DMS 273 (cell line): Measurements from ENCODE around the gene ADARB1.

Source experiments
- DNase-seq: peaks from one replicate; lab custom pipeline; 2025; ENCODE audit not compliant: unreplicated experiment; lab: John Stamatoyannopoulos, UW

Gene ADARB1

GRCh38 chr21:45220714-45221490, 146.5 kb downstream of the ADARB1 start:
- no peak for DNase-seq

- DNase-seq, result no peak
Observed at GRCh38 chr21:45222001-45222400, 147.6 kb downstream of the ADARB1 start.

DNA sequence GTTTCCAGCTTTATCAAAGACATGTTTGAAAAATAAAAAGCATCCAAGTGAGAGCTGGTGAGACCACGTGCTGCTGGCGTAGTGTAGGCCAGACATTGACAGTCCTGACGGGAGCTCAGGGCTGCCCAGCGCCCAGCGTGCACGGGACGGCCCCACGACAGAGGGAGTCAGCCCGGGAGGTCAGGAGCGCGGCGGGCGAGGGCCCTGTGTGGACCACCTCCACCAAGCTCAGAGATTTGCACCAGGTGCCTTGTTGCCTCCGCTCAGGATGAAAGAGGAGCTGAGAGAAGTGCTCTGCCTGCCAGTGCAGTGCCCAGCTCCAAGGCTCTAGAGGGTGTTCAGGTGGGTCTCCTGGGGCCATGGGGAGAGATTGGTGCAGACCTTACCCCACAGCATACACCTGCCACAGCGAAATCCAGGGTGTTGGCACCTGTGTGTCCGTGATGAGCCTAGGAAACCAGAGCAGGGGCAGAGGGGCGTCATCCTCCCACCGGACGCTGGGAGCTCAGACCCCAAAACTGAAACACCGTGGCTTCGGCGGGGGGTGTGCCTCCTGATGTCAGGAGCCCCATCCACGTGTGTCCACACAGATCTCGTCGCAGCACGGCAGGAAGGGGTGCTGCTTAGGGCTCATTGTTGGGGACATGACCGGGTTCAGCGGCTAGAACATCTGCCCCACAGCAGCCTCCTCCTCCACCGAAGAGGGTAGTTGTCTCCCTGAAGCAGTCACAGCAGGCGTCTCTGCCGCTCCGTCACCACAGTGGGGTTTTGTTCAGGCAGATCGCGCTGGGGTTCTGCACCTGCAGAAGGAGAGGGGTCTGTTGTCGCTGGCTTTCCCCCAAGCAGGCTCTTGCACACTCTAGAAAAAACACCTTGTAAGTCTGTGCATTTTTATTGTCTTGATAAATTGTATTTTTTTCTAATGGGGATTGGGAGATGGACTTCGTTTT, 149.1 kb downstream of the ADARB1 start:
- no peak for DNase-seq

DNA sequence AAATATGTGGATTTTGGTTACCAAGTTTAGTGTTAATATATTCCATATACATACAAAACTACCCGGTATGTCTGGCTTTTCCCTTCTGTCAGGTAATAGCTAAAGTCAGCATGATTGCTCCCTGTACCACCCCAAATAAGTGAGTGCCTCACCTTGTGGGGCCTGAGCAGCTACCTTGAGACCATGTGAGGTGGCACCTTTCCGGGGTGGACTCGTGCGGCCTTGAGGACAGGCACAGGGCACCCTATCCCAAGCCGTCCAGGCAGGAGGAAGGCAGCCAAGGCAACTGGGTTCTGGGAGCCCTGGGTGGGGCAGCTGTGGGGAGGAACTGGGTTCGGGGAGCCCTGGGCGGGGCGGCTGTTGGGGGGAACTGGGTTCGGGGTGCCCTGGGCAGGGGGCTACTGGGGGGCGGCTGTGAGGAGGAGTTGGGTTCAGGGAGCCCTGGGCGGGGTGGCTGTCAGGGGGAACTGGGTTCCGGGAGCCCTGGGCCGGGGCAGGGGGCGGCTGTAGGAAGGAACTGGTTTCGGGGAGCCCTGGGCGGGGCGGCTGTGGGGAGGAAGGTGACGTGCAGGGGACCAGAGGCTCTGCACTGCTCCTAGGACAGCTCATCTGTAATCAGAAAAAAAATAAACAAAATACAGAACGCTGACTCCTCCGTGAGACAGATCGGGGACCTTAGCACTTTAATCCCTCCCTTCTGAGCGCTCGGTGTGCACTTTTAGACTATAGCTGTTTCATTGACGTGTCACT, 150.0 kb downstream of the ADARB1 start:
- no peak for DNase-seq

DNA sequence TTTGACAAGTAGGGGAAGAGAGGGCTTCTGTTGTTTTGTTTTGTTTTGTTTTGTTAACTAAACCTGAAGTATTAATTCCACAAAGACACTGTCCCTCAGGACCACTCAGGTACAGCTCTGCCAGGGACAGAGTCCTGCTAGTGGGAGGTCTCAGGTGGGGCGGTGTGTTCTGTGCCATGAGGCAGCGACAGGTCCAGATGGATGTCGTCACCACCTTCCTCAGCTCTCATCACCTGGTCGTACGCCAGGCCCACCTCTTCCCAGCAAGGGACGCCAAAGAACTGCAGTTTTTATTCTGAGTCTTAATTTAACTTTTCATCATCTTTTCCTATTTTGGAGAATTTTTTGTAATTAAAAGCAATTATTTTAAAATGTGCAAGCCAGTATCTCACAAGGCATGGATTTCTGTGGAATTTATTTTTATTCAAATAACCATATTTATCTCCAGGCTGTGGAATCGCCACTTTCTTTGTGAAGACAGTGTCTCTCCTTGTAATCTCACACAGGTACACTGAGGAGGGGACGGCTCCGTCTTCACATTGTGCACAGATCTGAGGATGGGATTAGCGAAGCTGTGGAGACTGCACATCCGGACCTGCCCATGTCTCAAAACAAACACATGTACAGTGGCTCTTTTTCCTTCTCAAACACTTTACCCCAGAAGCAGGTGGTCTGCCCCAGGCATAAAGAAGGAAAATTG, 150.8 kb downstream of the ADARB1 start:
- no peak for DNase-seq

GRCh38 chr21:45225741-45226327, 151.5 kb downstream of the ADARB1 start:
- DNase-seq, result no peak

DNA sequence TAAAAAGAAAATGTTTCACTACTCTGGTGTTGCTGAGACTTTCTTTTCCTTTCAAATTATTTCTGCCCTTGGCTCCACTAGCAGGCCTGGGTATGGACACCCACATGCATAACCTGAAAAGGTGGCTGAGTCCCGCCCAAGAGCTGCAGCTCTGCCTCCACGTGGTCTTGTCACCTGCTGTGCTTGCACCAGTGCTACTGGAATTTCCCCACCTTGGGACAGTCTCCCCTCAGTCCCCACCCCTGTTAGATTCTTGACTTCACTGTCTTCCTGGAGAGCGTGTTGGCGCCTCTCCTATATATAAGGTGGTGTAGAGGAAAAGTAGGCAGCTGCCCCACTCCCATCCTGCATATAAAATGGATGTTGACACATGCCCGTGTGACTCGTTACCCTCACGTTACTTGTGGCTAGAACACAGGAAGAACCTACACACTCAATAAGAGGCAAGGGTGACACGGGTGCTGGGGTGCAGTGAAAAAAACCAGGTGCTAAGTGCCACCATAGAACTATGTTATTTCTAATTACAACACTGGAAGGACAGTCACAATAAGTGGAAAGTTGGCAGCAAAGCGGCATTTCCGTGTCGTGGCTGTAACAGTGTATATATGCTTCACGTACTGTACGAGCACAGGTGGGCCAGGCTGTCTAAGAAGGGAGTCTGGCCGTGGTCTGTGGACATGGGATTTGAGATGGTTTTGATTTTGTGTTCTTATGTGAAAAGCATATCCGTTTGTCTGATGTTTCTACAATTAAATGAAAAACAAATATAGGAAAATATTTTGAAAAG, 152.4 kb downstream of the ADARB1 start:
- no peak for DNase-seq

- DNase-seq, result no peak
Observed at GRCh38 chr21:45227735-45228134, 153.4 kb downstream of the ADARB1 start.

DNA sequence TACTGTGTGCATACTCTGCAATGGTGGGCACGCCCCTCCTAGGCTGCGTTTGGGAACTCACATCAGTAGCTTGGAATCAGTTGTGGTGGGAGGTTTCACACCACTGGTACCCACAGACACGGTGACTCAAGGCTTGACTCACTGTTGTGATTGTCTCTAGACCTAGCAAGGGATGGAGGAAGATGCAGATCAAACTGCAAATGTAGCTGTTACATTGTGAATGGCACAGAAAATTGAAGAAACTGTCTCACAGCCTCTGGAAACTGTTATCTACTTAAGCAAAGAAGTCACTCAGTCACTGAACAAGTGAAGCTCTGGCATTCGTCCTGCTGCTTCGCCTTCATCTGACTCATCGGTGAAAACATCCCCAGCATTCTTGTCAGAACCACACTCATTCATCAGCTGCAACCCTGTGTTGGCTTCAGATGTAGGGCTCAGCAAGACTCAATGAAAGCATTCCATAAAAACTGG, 153.8 kb downstream of the ADARB1 start:
- DNase-seq, result no peak

DNA sequence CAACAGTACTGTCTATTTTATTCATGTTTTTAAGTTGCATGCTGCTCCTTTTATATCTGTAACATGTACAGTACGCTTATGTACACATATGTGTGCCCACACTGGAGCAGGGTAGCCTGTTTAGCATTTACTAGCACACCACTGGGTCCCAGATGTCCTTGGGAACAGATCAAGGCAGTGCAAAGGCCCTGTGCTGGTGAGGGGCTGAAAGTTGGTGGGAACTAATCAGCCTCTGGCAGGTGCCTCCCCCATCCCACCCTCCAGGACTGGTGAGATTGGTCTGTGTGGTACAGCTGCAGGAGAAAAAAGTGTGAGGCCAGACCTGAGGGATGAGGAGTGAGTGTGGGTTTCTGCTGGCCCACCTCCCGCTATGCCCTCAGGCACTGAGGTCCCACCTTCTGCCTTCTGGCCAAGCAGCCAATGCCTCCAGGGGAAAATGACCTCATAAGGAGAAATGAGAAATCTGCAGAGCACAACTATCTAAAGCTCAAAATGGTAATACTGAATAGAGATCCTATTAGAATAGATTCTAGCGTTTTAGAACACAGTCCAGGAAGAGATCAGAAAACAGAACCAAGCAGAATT, 154.4 kb downstream of the ADARB1 start:
- no peak for DNase-seq

GRCh38 chr21:45231705-45232104, 157.3 kb downstream of the ADARB1 start:
- no peak for DNase-seq

DNA sequence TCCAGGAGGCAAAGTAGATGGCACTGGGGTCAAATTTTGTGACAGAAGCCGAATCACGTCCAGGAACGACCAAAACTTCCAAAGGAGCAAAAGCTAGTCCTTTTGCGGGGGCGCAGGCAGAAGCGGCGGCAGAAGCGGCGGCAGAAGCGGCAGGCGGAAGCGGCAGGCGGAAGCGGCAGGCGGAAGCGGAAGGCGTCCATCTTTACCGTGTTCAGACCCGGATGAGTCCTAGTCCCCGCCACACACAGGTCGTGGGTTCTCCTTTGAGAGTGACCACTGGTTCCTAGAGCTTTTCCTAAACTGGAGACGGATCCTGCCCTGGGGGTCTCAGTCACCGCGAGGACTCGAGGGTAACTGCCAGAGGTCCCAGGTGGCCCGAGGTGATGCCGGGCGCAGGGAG, 159.7 kb downstream of the ADARB1 start:
- DNase-seq, result no peak

GRCh38 chr21:45234965-45235364, 160.6 kb downstream of the ADARB1 start:
- DNase-seq, result no peak

GRCh38 chr21:45235488-45235887, 161.1 kb downstream of the ADARB1 start:
- DNase-seq, result no peak

DNA sequence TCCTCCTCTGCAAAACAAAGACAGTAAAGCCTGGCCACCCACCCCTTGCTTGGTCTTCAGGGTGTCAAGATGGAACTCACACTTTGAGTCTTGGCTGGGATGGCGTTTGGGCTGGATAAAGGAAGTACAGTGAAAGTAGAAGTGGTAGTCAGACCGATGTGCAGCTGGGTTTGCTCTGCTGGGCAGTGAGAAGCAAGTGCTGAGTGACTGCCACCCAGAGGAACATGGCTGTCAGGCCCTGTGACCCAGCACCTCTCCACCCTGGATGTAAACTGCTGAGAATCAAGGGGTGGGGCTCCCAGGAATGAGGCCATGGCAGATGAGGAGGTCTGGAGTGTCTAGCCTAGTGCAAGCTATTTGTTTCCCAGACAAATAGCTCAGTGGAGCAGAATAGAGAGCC, 162.1 kb downstream of the ADARB1 start:
- DNase-seq, result no peak

- no peak for DNase-seq
Observed at GRCh38 chr21:45237401-45237800, 163.0 kb downstream of the ADARB1 start.

- DNase-seq, result no peak
Observed at GRCh38 chr21:45241357-45241756, 167.0 kb downstream of the ADARB1 start.

- no peak for DNase-seq
Observed at GRCh38 chr21:45243603-45244002, 169.2 kb downstream of the ADARB1 start.

DNA sequence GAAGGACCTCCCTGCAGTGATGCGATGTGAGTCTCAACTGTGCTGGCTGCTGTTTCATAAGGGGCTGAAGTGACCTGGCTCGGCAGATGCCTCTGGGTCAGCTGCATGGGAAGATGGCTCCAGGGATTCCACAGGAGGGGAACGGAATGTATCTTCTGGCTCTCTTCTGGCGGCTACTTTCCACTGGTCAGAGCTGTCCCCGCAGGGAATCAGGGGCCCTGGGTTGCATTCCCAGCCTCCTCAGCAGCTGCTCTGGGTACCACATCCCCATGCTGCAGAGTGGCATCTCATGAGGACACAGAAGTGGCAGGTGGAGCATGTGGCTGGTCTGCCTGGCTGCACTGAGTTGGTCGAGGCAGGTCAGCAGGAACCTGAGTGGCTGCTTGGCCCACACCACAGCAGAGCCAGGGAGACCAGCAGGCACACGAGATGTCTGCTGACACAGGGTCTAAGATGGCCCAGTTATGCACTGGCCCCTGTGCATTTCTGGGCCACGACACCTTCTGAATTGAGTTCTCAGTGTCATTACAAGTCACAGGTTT, 170.5 kb downstream of the ADARB1 start:
- DNase-seq, result no peak
